Keratinocyte (primary cell): ENCODE measurements around the gene LDAH.

Experiments used
- EZH2 ChIP-seq: IDR thresholded peaks from one replicate; pipeline ENCODE4 v1.6.1; 2012; ENCODE audit warnings: inconsistent platforms, mild to moderate bottlenecking, low read length, moderate library complexity
- TF ChIP-seq, protein P1 (sequence below), 3 experiments: IDR thresholded peaks in 1 of 3; conservative IDR thresholded peaks in 1 of 3; optimal IDR thresholded peaks in 1 of 3; 2 replicates in 2 of 3; 3 replicates in 1 of 3; pipeline versions ENCODE3 to v1.5.1; 2011; ENCODE audit warnings: low read length in 3 of 3, mild to moderate bottlenecking in 3 of 3, moderate library complexity in 2 of 3, control low read depth in 1 of 3, inconsistent platforms in 1 of 3; ENCODE audit not compliant: insufficient read depth in 2 of 3; ENCODE audit errors: extremely low read depth in 1 of 3

DNA sequence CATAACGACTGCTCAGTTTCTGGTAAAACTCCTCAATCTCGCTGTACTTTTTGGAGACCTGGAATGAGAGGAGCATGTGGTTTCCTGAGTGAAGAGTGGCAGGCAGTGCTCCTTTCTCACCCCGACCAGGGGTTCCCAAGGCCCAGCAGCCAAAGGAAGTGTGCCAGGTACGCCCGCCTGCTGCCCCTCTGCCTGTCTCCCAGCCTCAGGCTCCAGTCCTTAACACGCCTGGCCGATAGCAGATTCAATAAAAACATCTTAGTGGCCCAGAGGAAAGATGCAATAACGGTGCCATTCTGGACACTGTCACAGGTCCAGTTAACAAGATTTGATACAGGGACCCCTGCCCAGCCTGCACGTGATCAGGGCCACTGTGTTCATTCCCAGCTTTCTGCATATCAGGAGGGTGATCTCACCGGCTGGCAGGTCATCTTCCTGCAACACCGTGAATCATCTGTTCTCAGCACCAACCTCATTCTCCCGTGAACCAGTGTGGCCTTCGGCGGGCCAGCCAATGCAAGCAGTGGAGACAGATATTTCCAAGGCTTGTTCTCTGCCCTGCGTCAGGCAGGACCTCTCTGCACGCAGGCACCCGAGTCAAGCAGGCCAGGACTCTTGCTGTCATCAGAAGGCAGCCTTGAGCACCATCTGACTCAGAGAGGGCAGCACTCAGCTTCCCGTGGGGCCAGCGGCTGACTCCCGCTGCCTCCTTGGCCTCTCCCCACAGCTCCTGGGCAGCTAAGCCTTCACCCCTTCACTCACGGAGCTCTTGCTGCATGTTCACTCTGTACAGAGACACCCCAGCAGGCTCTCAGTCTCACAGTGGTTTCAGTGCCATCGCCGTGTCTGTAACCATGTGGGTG lies 181.5 kb downstream of the LDAH start:
- TF ChIP-seq, protein P1, sequence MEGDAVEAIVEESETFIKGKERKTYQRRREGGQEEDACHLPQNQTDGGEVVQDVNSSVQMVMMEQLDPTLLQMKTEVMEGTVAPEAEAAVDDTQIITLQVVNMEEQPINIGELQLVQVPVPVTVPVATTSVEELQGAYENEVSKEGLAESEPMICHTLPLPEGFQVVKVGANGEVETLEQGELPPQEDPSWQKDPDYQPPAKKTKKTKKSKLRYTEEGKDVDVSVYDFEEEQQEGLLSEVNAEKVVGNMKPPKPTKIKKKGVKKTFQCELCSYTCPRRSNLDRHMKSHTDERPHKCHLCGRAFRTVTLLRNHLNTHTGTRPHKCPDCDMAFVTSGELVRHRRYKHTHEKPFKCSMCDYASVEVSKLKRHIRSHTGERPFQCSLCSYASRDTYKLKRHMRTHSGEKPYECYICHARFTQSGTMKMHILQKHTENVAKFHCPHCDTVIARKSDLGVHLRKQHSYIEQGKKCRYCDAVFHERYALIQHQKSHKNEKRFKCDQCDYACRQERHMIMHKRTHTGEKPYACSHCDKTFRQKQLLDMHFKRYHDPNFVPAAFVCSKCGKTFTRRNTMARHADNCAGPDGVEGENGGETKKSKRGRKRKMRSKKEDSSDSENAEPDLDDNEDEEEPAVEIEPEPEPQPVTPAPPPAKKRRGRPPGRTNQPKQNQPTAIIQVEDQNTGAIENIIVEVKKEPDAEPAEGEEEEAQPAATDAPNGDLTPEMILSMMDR (optimal IDR thresholded peaks at IDR 0.05 in 1 of 3, IDR thresholded peaks at IDR 0.05 in 1 of 3, conservative IDR thresholded peaks at IDR 0.05 in 1 of 3; ENCODE audit: extremely low read depth in 1 of 3, insufficient read depth in 2 of 3, low read length in 3 of 3) = no peak
- TF ChIP-seq EZH2 = no peak
